ENCODE data around the gene POC1B. TPM values are rescaled to one million over a fixed set of nuclear protein-coding genes. Genes with fewer than 3 reads are reported as not detected.

POC1B gene
- total and polyA plus RNA-seq, 4 experiments from 2014 or later = 19.8 to 46.3 (median 24.8) TPM

DNA sequence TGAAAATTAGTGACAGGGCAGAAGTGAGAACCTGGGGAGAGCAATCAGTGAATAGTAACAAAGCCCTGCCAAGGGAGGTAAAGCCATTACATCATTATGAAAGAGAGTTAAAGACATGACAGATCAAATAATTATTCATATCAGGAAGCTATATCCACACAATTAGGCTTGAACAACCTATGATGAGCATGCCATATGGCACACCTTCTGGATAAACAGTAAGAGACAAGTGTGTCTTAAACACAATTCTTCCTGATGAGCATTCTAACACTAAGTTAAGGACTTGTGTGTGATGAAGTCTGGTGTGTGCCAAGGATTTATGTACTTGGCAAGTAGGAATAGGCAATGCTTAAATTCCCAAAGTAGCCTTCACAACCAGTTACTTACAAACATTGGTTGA lies 77.3 kb downstream of the POC1B start:
- Mint-ChIP-seq H3K9me3 (peaks cover 0 to 3% (median 0%) of the 10 kb centered on the region in 8 donors), H3K27ac (no peak overlapping the region), H3K4me1 (peaks cover 0 to 4% (median 3%) of the 10 kb centered on the region in 4 donors), H3K36me3 (peaks cover 21 to 40% of the 10 kb centered on the region in 2 donors), H3K27me3 (no peaks in the 10 kb centered on the region), H3K4me3 (no peak overlapping the region)
- no peaks in the 10 kb centered on the region for H3K4me1 ChIP-seq (ENCODE audit: insufficient read depth, low read length)
- H3K36me3 ChIP-seq (ENCODE audit: insufficient read depth, low read length) = no peaks in the 10 kb centered on the region
- intact Hi-C loops (cut with micrococcal nuclease) = no loop called here
- POLR2A ChIA-PET (ENCODE audit: partially characterized antibody) = no interaction called here
- no peaks in the 10 kb centered on the region for H3K9me3 ChIP-seq (ENCODE audit: control insufficient read depth in 1 of 2, low read length in 2 of 2)
- no peak overlapping the region for H3K27ac ChIP-seq (ENCODE audit: low read depth, low read length)
- no peak for DNase-seq
- H3K4me3 ChIP-seq (ENCODE audit: low read length in 2 of 2) = no peak overlapping the region
- H3K27me3 ChIP-seq (ENCODE audit: insufficient read depth, low read length) = no peaks in the 10 kb centered on the region
- CTCF ChIA-PET (ENCODE audit: partially characterized antibody) = interaction anchor here (1.1 to 1.2 kb wide), 2 partner anchors 13 to 428 kb away, joined by 3 to 4 read pairs; no protein-coding TSS in a partner anchor

DNA sequence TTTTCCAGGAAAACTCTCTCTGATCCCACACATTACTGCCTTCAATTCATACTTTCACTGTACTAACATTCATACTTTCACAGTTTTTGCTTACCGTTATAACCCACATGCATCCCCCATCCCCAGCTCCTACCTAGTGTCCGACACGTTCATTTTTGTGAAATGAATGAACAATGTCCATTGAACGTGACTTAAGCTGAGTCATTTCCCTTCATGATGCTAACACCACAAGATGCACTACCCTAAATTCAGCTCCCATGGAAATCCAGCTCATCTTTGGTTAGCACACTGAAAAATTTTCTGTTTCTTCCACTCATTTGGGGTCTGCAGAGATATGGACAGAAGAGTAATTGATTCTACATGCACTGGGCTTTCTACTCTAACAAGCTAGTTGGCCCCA lies 85.9 kb downstream of the POC1B start:
- peaks cover 31 to 65% of the 10 kb centered on the region in 2 donors for H3K36me3 Mint-ChIP-seq
- peaks cover 0 to 4% (median 1%) of the 10 kb centered on the region in 8 donors for H3K9me3 Mint-ChIP-seq
- Histone ChIP-seq H3K4me1 (ENCODE audit: insufficient read depth, low read length) (no peaks in the 10 kb centered on the region), H3K27me3 (ENCODE audit: insufficient read depth, low read length) (no peaks in the 10 kb centered on the region), H3K27ac (ENCODE audit: low read depth, low read length) (no peak overlapping the region), H3K9me3 (ENCODE audit: control insufficient read depth in 1 of 2, low read length in 2 of 2) (no peaks in the 10 kb centered on the region), H3K4me3 (ENCODE audit: low read length in 2 of 2) (no peak overlapping the region), H3K36me3 (ENCODE audit: insufficient read depth, low read length) (no peaks in the 10 kb centered on the region)
- no peak overlapping the region for H3K4me3 Mint-ChIP-seq
- peaks cover 10 to 17% (median 15%) of the 10 kb centered on the region in 4 donors for H3K4me1 Mint-ChIP-seq
- ChIA-PET CTCF (ENCODE audit: partially characterized antibody) (interaction anchor here (0.7 kb wide), 1 partner anchor 288 kb away, joined by 3 read pairs; no protein-coding TSS in a partner anchor), POLR2A (ENCODE audit: partially characterized antibody) (interaction anchor here (1.5 kb wide), 1 partner anchor 87 kb away, joined by 3 read pairs; the partner anchor contains the start of gene DUSP6)
- peak overlapping the region in 1 of 7 donors; percentile 59 for H3K27ac Mint-ChIP-seq
- intact Hi-C loops (cut with micrococcal nuclease) = no loop called here
- H3K27me3 Mint-ChIP-seq = no peaks in the 10 kb centered on the region
- DNase-seq = no peak

DNA sequence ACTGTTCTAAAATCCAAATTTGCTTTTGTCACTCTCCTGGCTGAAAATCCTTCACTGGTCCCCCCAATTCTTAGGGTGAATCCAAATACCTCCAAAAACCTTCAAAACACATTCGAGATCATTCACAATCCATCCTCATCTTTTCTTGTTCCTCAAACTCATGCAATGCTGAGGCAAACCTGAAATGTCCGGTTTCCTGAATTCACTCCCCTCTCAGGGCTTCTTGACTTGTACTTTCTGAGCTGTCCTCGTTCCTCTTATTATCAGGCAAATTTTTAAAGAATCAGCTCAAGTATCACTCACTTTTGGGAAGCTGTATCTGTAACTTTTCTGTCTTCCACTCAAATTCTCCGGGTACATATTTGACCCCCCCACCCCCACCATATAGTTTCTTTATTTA lies 88.6 kb downstream of the POC1B start:
- Mint-ChIP-seq H3K4me1 (peaks cover 12 to 17% (median 16%) of the 10 kb centered on the region in 4 donors), H3K36me3 (peaks cover 39 to 59% of the 10 kb centered on the region in 2 donors), H3K27ac (peak overlapping the region in 1 of 7 donors; percentile 1), H3K4me3 (no peak overlapping the region), H3K9me3 (peaks cover 0 to 4% (median 1%) of the 10 kb centered on the region in 8 donors), H3K27me3 (no peaks in the 10 kb centered on the region)
- no peak for DNase-seq
- no peak overlapping the region for H3K4me3 ChIP-seq (ENCODE audit: low read length in 2 of 2)
- no peaks in the 10 kb centered on the region for H3K4me1 ChIP-seq (ENCODE audit: insufficient read depth, low read length)
- H3K9me3 ChIP-seq (ENCODE audit: control insufficient read depth in 1 of 2, low read length in 2 of 2) = no peaks in the 10 kb centered on the region
- CTCF ChIA-PET (ENCODE audit: partially characterized antibody) = interaction anchor here (1.3 kb wide), 1 partner anchor 420 kb away, joined by 3 read pairs; no protein-coding TSS in a partner anchor
- no peaks in the 10 kb centered on the region for H3K36me3 ChIP-seq (ENCODE audit: insufficient read depth, low read length)
- intact Hi-C loops (cut with micrococcal nuclease) = no loop called here
- H3K27me3 ChIP-seq (ENCODE audit: insufficient read depth, low read length) = no peaks in the 10 kb centered on the region
- H3K27ac ChIP-seq (ENCODE audit: low read depth, low read length) = no peak overlapping the region
- POLR2A ChIA-PET (ENCODE audit: partially characterized antibody) = no interaction called here

DNA sequence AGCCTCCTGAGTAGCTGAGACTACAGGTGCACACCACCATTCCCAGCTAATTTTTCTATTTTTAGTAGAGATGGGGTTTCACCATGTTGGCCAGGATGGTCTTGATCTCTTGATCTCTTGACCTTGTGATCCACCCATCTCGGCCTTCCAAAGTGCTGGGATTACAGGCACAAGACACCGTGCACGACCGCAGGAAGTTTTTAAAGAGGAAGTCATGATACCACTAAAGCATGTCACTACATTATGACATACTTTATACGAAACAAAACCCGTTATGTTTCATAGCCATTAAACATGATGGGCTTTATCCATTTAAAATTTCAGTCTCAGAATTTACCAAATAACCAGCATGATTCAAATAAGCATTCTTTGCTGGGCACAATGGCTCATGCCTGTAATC lies 89.8 kb downstream of the POC1B start:
- no peak for DNase-seq
- ChIA-PET CTCF (ENCODE audit: partially characterized antibody) (interaction anchor here (0.7 kb wide), 1 partner anchor 35 kb away, joined by 3 read pairs; no protein-coding TSS in a partner anchor), POLR2A (ENCODE audit: partially characterized antibody) (no interaction called here)
- H3K9me3 Mint-ChIP-seq = peaks cover 0 to 4% (median under 1%) of the 10 kb centered on the region in 8 donors
- Histone ChIP-seq H3K27me3 (ENCODE audit: insufficient read depth, low read length) (no peaks in the 10 kb centered on the region), H3K27ac (ENCODE audit: low read depth, low read length) (no peak overlapping the region), H3K4me3 (ENCODE audit: low read length in 2 of 2) (no peak overlapping the region), H3K36me3 (ENCODE audit: insufficient read depth, low read length) (no peaks in the 10 kb centered on the region), H3K4me1 (ENCODE audit: insufficient read depth, low read length) (no peaks in the 10 kb centered on the region), H3K9me3 (ENCODE audit: control insufficient read depth in 1 of 2, low read length in 2 of 2) (no peaks in the 10 kb centered on the region)
- H3K36me3 Mint-ChIP-seq = peaks cover 34 to 48% of the 10 kb centered on the region in 2 donors
- no peak overlapping the region for H3K4me3 Mint-ChIP-seq
- intact Hi-C loops (cut with micrococcal nuclease) = no loop called here
- H3K27me3 Mint-ChIP-seq = no peaks in the 10 kb centered on the region
- H3K4me1 Mint-ChIP-seq = peaks cover 4 to 9% (median 7%) of the 10 kb centered on the region in 4 donors
- H3K27ac Mint-ChIP-seq = no peak overlapping the region

DNA sequence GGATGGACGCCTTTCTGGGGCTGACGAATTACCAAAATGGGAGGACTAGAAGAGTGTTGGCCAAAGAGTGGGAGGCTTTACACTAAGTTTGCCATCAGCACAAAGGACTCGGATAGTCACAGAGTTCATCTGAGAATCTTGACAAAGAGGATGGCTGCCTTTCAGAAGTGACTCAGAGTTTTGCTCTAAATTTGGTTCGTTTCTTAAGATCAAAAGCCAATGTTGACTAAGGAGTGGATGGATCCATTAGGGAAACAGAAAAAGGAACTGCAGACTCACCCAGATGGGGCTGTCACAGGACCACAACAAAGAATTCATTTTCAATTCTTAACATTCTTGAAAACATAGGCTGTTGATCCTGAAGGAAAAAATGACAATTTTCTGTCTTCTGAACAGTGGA lies 92.2 kb downstream of the POC1B start:
- H3K27me3 ChIP-seq (ENCODE audit: insufficient read depth, low read length) = no peaks in the 10 kb centered on the region
- Mint-ChIP-seq H3K9me3 (peaks cover 0 to 3% (median 0%) of the 10 kb centered on the region in 8 donors), H3K27me3 (no peaks in the 10 kb centered on the region), H3K36me3 (peaks cover 22 to 36% of the 10 kb centered on the region in 2 donors), H3K4me1 (peaks cover 19 to 26% (median 22%) of the 10 kb centered on the region in 4 donors), H3K27ac (no peak overlapping the region), H3K4me3 (no peak overlapping the region)
- H3K4me3 ChIP-seq (ENCODE audit: low read length in 2 of 2) = no peak overlapping the region
- CTCF ChIA-PET (ENCODE audit: partially characterized antibody) = no interaction called here
- no peaks in the 10 kb centered on the region for H3K36me3 ChIP-seq (ENCODE audit: insufficient read depth, low read length)
- H3K4me1 ChIP-seq (ENCODE audit: insufficient read depth, low read length) = peaks cover 15% of the 10 kb centered on the region
- H3K27ac ChIP-seq (ENCODE audit: low read depth, low read length) = no peak overlapping the region
- POLR2A ChIA-PET (ENCODE audit: partially characterized antibody) = no interaction called here
- H3K9me3 ChIP-seq (ENCODE audit: control insufficient read depth in 1 of 2, low read length in 2 of 2) = no peaks in the 10 kb centered on the region
- intact Hi-C loops (cut with micrococcal nuclease) = no loop called here
- no peak for DNase-seq

DNA sequence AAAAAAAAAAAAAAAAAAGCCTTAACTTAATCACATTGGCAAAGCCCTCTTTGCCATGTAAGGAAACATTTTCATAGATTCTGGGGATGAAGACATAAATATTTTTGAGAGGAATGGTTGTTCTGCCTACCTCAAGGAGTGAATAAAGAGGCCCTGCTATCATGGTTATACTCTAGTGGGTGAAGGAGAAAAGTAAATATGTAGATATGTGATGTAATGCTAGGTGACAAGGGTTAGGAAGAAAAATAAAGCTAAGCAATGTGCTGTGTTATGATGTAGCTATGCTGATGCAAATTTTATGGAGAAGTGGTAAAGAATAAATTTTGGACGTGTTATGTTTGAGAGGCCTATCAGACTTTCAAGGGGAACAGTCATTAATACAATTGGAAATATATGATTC lies 93.5 kb downstream of the POC1B start:
- no peak overlapping the region for H3K27ac Mint-ChIP-seq

DNA sequence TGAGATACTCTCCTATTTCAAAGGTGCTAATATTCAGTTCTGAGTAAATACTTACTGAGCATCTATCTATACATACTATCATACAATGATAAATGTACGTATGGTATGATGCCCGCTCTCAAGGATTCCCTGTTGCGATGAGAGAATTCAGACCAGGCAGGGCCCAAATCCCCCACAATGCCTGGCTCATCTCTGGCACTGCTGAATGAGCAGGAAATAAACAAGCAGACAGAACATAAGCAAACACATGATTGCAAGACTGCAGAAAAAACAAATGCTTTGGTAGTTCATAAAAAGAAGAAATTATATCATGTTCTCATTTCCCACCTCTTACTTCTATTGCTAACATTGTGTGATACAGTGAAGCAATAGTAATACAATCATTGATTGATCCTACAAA lies 96.3 kb downstream of the POC1B start:
- POLR2A ChIA-PET (ENCODE audit: partially characterized antibody) = no interaction called here
- intact Hi-C loops (cut with micrococcal nuclease) = no loop called here
- Mint-ChIP-seq H3K4me1 (peaks cover 30 to 41% (median 38%) of the 10 kb centered on the region in 4 donors), H3K9me3 (peaks cover 0 to 3% (median 0%) of the 10 kb centered on the region in 8 donors), H3K27me3 (no peaks in the 10 kb centered on the region), H3K36me3 (peaks cover 21 to 33% of the 10 kb centered on the region in 2 donors), H3K27ac (peak overlapping the region in 2 of 7 donors; percentile 8 to 65), H3K4me3 (peak overlapping the region in 2 of 8 donors; percentile 7 to 29)
- Histone ChIP-seq H3K27ac (ENCODE audit: low read depth, low read length) (no peak overlapping the region), H3K27me3 (ENCODE audit: insufficient read depth, low read length) (no peaks in the 10 kb centered on the region), H3K9me3 (ENCODE audit: control insufficient read depth in 1 of 2, low read length in 2 of 2) (no peaks in the 10 kb centered on the region), H3K4me3 (ENCODE audit: low read length in 2 of 2) (no peak overlapping the region), H3K36me3 (ENCODE audit: insufficient read depth, low read length) (no peaks in the 10 kb centered on the region), H3K4me1 (ENCODE audit: insufficient read depth, low read length) (peaks cover 30% of the 10 kb centered on the region)
- no peak for DNase-seq
- CTCF ChIA-PET (ENCODE audit: partially characterized antibody) = interaction anchor here (1.1 kb wide), 1 partner anchor 412 kb away, joined by 3 read pairs; no protein-coding TSS in a partner anchor

More for the DNA sequence above, 93.5 kb downstream of the POC1B start:
- peaks cover 27% of the 10 kb centered on the region for H3K4me1 ChIP-seq (ENCODE audit: insufficient read depth, low read length)
- peaks cover 19 to 29% of the 10 kb centered on the region in 2 donors for H3K36me3 Mint-ChIP-seq
- intact Hi-C loops (cut with micrococcal nuclease) = no loop called here
- H3K4me3 ChIP-seq (ENCODE audit: low read length in 2 of 2) = no peak overlapping the region
- POLR2A ChIA-PET (ENCODE audit: partially characterized antibody) = no interaction called here
- peaks cover 31 to 36% (median 33%) of the 10 kb centered on the region in 4 donors for H3K4me1 Mint-ChIP-seq
- CTCF ChIA-PET (ENCODE audit: partially characterized antibody) = interaction anchor here (1.0 kb wide), 1 partner anchor 415 kb away, joined by 6 read pairs; no protein-coding TSS in a partner anchor
- H3K4me3 Mint-ChIP-seq = no peak overlapping the region
- H3K27ac ChIP-seq (ENCODE audit: low read depth, low read length) = no peak overlapping the region
- no peaks in the 10 kb centered on the region for H3K36me3 ChIP-seq (ENCODE audit: insufficient read depth, low read length)
- H3K9me3 ChIP-seq (ENCODE audit: control insufficient read depth in 1 of 2, low read length in 2 of 2) = no peaks in the 10 kb centered on the region
- H3K27me3 Mint-ChIP-seq = no peaks in the 10 kb centered on the region
- no peak for DNase-seq
- no peaks in the 10 kb centered on the region for H3K27me3 ChIP-seq (ENCODE audit: insufficient read depth, low read length)
- H3K9me3 Mint-ChIP-seq = peaks cover 0 to 3% (median 0%) of the 10 kb centered on the region in 8 donors

Measured in CD4-positive, alpha-beta memory T cell (primary cell).